ENCODE data around the gene OR6K3. TPM values are rescaled to one million over a fixed set of nuclear protein-coding genes. Genes with fewer than 3 reads are reported as not detected.

Gene OR6K3
- total RNA-seq, 1 donor from 2014 or later: not detected

- H3K9me3 ChIP-seq (ENCODE audit: insufficient read depth, low read depth, low read length): no peaks in the 10 kb centered on the region
- TF ChIP-seq CTCF (IDR thresholded peaks at IDR 0.05; ENCODE audit: insufficient read depth, low read depth, low read length) (no peak), EZH2 (IDR thresholded peaks at IDR 0.05; ENCODE audit: insufficient read depth, low read length) (no peak)
- no peaks in the 10 kb centered on the region for H4K20me1 ChIP-seq (ENCODE audit: insufficient read depth, low read length)
- H3K27me3 Mint-ChIP-seq (ENCODE audit: low read depth, unreplicated experiment): peaks cover 2% of the 10 kb centered on the region
- no peak within 1 kb of the TSS for H3K4me3 Mint-ChIP-seq (ENCODE audit: unreplicated experiment)
- no peak within 1 kb of the TSS for H3K27ac ChIP-seq (ENCODE audit: low read depth, low read length)
- H3K79me2 ChIP-seq (ENCODE audit: insufficient read depth, low read length): no peaks in the 10 kb centered on the region
- no peak within 1 kb of the TSS for H3K4me3 ChIP-seq (ENCODE audit: insufficient read depth, low read depth, low read length)
- no peaks in the 10 kb centered on the region for H3K27me3 ChIP-seq (ENCODE audit: insufficient read depth, low read length)
- DNase-seq (ENCODE audit: low read depth) (no peak), FAIRE-seq (no peak)
- no peak within 1 kb of the TSS for H3K9ac ChIP-seq (ENCODE audit: low read length)
- H3K4me1 Mint-ChIP-seq (ENCODE audit: low read depth, unreplicated experiment): no peaks in the 10 kb centered on the region
- H2AFZ ChIP-seq (ENCODE audit: low read depth, low read length): no peak within 1 kb of the TSS
- no peaks in the 10 kb centered on the region for H3K36me3 Mint-ChIP-seq (ENCODE audit: low read depth, unreplicated experiment)
- H3K4me2 ChIP-seq (ENCODE audit: low read length): no peak within 1 kb of the TSS
- H3K27ac Mint-ChIP-seq (ENCODE audit: unreplicated experiment): no peak within 1 kb of the TSS
- no peaks in the 10 kb centered on the region for H3K4me1 ChIP-seq (ENCODE audit: insufficient read depth, low read length)
- no peaks in the 10 kb centered on the region for H3K36me3 ChIP-seq (ENCODE audit: insufficient read depth, low read length)
- H3K9me3 Mint-ChIP-seq (ENCODE audit: unreplicated experiment): no peaks in the 10 kb centered on the region
Measured at GRCh38 chr1:158700552-158700951, 20.0 kb downstream of the OR6K3 start, which contains the start of gene OR6K2. Gene OR6K2, minus strand, starts transcription at chr1:158700652. Its CDS starts 0 bp downstream, at chr1:158700652.

- Histone ChIP-seq H3K9ac (ENCODE audit: low read length) (no peak overlapping the region), H4K20me1 (ENCODE audit: insufficient read depth, low read length) (no peaks in the 10 kb centered on the region), H2AFZ (ENCODE audit: low read depth, low read length) (no peak overlapping the region), H3K79me2 (ENCODE audit: insufficient read depth, low read length) (no peaks in the 10 kb centered on the region), H3K9me3 (ENCODE audit: insufficient read depth, low read depth, low read length) (no peaks in the 10 kb centered on the region), H3K4me2 (ENCODE audit: low read length) (no peak overlapping the region), H3K4me3 (ENCODE audit: insufficient read depth, low read depth, low read length) (no peak overlapping the region), H3K27me3 (ENCODE audit: insufficient read depth, low read length) (no peaks in the 10 kb centered on the region), H3K27ac (ENCODE audit: low read depth, low read length) (no peak overlapping the region), H3K4me1 (ENCODE audit: insufficient read depth, low read length) (no peaks in the 10 kb centered on the region), H3K36me3 (ENCODE audit: insufficient read depth, low read length) (no peaks in the 10 kb centered on the region)
- no peak overlapping the region for H3K4me3 Mint-ChIP-seq (ENCODE audit: unreplicated experiment)
- H3K36me3 Mint-ChIP-seq (ENCODE audit: low read depth, unreplicated experiment): no peaks in the 10 kb centered on the region
- H3K27ac Mint-ChIP-seq (ENCODE audit: unreplicated experiment): no peak overlapping the region
- no peak for FAIRE-seq
- no peaks in the 10 kb centered on the region for H3K9me3 Mint-ChIP-seq (ENCODE audit: unreplicated experiment)
- TF ChIP-seq CTCF (IDR thresholded peaks at IDR 0.05; ENCODE audit: insufficient read depth, low read depth, low read length) (no peak), EZH2 (IDR thresholded peaks at IDR 0.05; ENCODE audit: insufficient read depth, low read length) (no peak)
- H3K27me3 Mint-ChIP-seq (ENCODE audit: low read depth, unreplicated experiment): peaks cover 6% of the 10 kb centered on the region
- no peaks in the 10 kb centered on the region for H3K4me1 Mint-ChIP-seq (ENCODE audit: low read depth, unreplicated experiment)
- DNase-seq (ENCODE audit: low read depth): no peak
Measured at GRCh38 chr1:158694596-158694995, 25.9 kb downstream of the OR6K3 start.

- no peaks in the 10 kb centered on the region for H3K9me3 Mint-ChIP-seq (ENCODE audit: unreplicated experiment)
- H3K4me2 ChIP-seq (ENCODE audit: low read length): no peak overlapping the region
- no peaks in the 10 kb centered on the region for H3K4me1 Mint-ChIP-seq (ENCODE audit: low read depth, unreplicated experiment)
- TF ChIP-seq EZH2 (IDR thresholded peaks at IDR 0.05; ENCODE audit: insufficient read depth, low read length): no peak
- TF ChIP-seq CTCF (IDR thresholded peaks at IDR 0.05; ENCODE audit: insufficient read depth, low read depth, low read length): no peak
- no peak overlapping the region for H2AFZ ChIP-seq (ENCODE audit: low read depth, low read length)
- H3K36me3 Mint-ChIP-seq (ENCODE audit: low read depth, unreplicated experiment): no peaks in the 10 kb centered on the region
- no peak overlapping the region for H3K27ac Mint-ChIP-seq (ENCODE audit: unreplicated experiment)
- H3K4me3 Mint-ChIP-seq (ENCODE audit: unreplicated experiment): no peak overlapping the region
- H3K27me3 ChIP-seq (ENCODE audit: insufficient read depth, low read length): no peaks in the 10 kb centered on the region
- H3K4me3 ChIP-seq (ENCODE audit: insufficient read depth, low read depth, low read length): no peak overlapping the region
- H3K9ac ChIP-seq (ENCODE audit: low read length): no peak overlapping the region
- no peaks in the 10 kb centered on the region for H3K4me1 ChIP-seq (ENCODE audit: insufficient read depth, low read length)
- H3K27ac ChIP-seq (ENCODE audit: low read depth, low read length): no peak overlapping the region
- FAIRE-seq (no peak), DNase-seq (ENCODE audit: low read depth) (no peak)
- H3K79me2 ChIP-seq (ENCODE audit: insufficient read depth, low read length): no peaks in the 10 kb centered on the region
- peaks cover 9% of the 10 kb centered on the region for H3K27me3 Mint-ChIP-seq (ENCODE audit: low read depth, unreplicated experiment)
- H3K36me3 ChIP-seq (ENCODE audit: insufficient read depth, low read length): no peaks in the 10 kb centered on the region
- H4K20me1 ChIP-seq (ENCODE audit: insufficient read depth, low read length): no peaks in the 10 kb centered on the region
- no peaks in the 10 kb centered on the region for H3K9me3 ChIP-seq (ENCODE audit: insufficient read depth, low read depth, low read length)
Measured at GRCh38 chr1:158692356-158692755, 28.2 kb downstream of the OR6K3 start.
